GM12873 (cell line): ENCODE measurements around the gene NLGN4Y.

ENCODE experiments used
- TF ChIP-seq, protein P1 (sequence below): IDR thresholded peaks from 2 replicates; pipeline ENCODE4 v1.5.1; 2012; ENCODE audit warnings: low read depth, mild to moderate bottlenecking, moderate library complexity, low read length, control low read depth; ENCODE audit not compliant: insufficient read depth; ENCODE audit errors: missing control alignments

The NLGN4Y gene

DNA sequence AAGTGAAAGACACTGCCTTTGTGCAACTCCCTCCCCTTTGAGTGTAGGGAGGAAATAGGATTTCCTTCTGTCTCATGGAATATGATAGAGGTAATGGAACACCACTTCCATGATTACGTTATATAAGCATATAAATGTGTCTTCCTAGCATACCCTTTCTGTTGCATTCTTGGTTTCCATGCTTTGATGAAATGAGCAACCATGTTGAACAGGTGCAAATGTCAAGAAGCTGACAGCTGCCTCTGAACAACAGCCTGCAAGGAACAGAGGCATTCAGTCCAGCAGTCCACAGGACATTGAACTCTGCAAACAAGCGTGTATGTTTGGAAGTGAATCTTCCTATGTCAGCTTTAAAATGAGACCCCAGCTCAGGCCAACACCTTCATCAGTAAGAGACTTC lies 117.5 kb downstream of the NLGN4Y start:
- TF ChIP-seq, protein P1, sequence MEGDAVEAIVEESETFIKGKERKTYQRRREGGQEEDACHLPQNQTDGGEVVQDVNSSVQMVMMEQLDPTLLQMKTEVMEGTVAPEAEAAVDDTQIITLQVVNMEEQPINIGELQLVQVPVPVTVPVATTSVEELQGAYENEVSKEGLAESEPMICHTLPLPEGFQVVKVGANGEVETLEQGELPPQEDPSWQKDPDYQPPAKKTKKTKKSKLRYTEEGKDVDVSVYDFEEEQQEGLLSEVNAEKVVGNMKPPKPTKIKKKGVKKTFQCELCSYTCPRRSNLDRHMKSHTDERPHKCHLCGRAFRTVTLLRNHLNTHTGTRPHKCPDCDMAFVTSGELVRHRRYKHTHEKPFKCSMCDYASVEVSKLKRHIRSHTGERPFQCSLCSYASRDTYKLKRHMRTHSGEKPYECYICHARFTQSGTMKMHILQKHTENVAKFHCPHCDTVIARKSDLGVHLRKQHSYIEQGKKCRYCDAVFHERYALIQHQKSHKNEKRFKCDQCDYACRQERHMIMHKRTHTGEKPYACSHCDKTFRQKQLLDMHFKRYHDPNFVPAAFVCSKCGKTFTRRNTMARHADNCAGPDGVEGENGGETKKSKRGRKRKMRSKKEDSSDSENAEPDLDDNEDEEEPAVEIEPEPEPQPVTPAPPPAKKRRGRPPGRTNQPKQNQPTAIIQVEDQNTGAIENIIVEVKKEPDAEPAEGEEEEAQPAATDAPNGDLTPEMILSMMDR, result no peak

DNA sequence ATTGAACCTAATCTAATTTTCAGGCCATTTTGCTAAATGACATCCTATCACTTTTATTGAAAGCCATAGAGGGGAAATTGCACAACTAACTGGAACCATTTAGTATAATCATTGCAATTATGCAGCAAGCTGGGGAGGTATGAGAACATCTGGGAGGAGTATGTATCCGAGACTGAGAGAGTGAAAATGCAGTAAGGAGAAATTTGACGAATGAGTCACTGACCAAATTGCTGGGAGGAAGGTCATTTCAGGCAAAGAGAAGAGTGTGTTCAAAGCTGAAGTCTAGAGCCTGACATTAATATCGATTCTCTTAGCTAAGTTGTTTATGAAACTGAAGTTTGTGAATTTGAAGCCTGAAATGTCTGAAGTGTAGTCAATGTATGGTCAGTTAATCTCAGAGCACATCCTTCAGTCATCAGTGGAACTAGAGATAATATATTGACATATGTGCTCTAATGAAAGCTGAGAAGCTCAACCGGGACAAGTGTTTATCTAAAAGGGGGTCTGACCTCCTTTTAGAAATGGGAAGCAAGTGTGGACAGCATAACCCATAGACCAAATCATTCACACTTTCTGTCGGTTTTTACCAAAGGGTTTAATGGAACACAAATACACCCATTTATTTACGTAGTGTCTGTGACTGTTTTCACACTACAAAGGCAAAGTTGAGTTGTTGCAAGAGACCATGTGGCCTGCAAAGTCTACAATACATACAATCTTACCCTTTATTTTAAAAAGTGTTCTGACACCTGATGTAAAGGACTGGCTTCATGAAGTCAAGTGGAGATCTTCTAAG lies 120.0 kb downstream of the NLGN4Y start:
- TF ChIP-seq, protein P1, result no peak

DNA sequence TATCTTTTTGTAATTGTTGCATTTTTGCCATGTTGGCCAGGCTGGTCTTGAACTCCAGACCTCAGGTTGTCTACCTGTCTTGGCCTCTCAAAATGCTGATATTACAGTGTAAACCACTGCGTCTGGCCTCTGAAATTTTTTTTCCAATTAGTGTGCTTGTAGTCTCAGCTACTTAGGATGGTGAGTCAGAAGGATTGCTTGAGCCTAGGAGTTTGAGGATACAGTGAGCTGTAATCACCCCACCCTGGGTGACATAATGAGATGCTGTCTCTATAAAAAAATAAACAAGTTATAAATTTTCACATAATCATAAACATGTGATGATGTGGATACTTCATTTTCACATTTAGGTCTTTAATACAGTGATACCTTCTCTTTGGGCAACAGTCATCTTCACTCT lies 154.9 kb downstream of the NLGN4Y start:
- TF ChIP-seq, protein P1, result no peak

DNA sequence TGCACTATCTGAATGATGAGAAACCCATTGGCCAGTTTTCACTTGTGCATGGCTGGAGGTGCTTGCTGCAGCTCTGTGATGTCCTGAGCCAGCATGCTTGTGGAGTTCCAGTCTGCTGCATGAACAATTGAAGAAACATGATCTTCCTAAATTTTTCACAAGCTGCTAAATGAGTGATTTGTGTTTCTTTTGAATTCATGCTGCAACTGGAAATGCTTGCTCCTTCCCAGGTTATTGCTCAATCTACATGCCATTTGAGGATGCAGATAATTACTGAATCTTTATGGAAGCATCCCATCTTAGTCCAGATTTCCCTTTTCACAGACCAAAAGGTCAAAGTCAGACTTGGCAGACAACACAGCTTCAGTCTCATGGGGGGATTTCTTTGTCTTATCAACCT lies 170.2 kb downstream of the NLGN4Y start:
- TF ChIP-seq, protein P1, result no peak

DNA sequence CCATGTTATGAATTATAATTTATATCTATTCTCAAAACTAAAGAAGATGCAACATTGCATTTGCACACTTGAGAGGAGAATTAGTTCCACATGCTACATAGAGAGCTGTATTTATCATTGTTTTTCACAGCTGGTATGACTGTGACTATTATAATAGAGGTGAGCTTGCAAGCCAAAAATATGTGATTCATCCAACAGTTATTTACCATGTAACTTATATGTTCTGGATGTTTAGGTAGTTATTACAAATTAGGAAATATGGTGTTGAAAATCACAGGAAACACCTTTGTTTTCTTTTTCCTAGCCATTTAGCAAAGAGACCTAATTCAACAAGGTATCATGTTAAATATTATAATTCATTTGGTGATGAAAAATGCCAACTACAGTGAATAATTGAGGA lies 183.8 kb downstream of the NLGN4Y start:
- TF ChIP-seq, protein P1, result no peak

DNA sequence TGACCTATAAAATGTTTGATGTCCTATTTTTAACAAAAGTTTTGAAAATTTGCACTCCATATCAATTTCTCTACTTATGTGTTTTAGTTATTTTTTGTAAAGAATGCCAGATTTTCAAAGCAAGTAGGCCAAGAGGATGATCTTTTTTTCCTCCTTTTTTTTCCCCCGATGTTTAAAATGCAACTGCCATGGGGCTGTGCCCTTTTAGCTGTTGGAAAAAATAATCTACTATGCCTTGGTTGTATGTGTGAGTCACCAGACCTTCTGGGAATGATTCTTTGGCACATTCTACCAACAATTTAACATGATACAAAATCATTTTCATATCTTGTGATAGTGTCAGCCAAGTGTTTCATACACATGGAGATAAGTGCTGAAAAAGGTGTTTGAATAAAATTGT lies 217.3 kb downstream of the NLGN4Y start:
- TF ChIP-seq, protein P1, result no peak

DNA sequence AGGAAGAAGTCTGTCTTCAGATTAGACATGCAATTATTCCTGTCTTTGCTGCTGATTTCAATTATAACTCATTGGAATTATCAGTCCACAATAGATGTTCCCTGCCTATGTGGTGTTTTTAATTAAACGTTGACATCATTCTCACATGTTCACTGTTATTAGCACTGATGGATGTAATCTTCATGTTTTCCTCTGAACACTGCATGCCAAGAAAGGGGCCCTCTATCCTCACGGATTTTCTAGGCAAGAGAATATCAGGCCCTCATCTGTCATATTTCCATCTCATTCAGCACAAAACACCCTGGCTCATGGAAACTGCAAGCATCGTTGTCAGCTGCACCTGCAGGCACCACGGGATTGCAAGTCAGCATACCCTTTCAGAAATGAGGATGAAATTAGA lies 224.0 kb downstream of the NLGN4Y start:
- TF ChIP-seq, protein P1, result no peak

DNA sequence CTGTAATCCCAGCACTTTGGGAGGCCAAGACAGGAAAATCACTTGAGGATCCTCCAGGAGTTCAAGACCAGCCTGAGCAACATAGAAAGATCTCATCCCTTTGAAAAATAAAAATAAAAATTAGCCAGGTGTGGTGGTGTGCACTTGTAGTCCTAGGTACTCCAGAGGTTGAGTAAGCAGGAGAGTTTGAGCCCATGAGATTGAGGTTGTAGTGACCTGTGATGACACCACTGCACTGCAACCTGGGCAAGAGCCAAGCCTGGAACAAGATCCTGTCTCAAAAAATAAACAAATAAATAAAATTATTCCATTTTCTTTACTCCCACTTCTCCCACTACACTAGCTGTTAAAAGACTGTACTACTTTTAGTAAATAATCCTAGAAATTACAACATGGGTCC lies 231.2 kb downstream of the NLGN4Y start:
- TF ChIP-seq, protein P1, result no peak
